Hepatocyte (in vitro differentiated cells): Measurements from ENCODE around the gene ATP9B. TPM values are rescaled to one million over a fixed set of nuclear protein-coding genes. Genes with fewer than 3 reads are reported as not detected.

Experiments
- DNase-seq: peaks from one replicate; pipeline ENCODE4 v3.0.0-alpha.2; 2016; ENCODE audit warnings: low spot score
- H2AFZ ChIP-seq: fragments of 200-600 bp; sonication (generic); 2 replicates; pipeline ENCODE4 v1.6.0; 2016; ENCODE audit warnings: antibody characterized with exemption, mild to moderate bottlenecking
- H3K27ac ChIP-seq: fragments of 200-600 bp; sonication (generic); 2 replicates; pipeline ENCODE4 v1.5.1; 2016; ENCODE audit warnings: mild to moderate bottlenecking
- H3K27me3 ChIP-seq: fragments of 200-600 bp; sonication (generic); 2 replicates; pipeline ENCODE4 v1.6.1; 2016
- H3K36me3 ChIP-seq: fragments of 200-600 bp; sonication (generic); replicated peaks from 2 replicates; pipeline ENCODE4 v1.5.1; 2016; ENCODE audit warnings: low read depth; ENCODE audit not compliant: insufficient read depth
- H3K4me1 ChIP-seq: fragments of 200-600 bp; sonication (generic); 2 replicates; pipeline ENCODE4 v1.5.1; 2016; ENCODE audit warnings: mild to moderate bottlenecking, moderate library complexity; ENCODE audit not compliant: insufficient read depth
- H3K4me2 ChIP-seq: fragments of 200-600 bp; sonication (generic); 2 replicates; pipeline ENCODE4 v1.6.0; 2016
- H3K4me3 ChIP-seq: fragments of 200-600 bp; sonication (generic); 2 replicates; pipeline ENCODE4 v1.5.1; 2016; ENCODE audit warnings: mild to moderate bottlenecking
- H3K79me2 ChIP-seq: fragments of 200-600 bp; sonication (generic); 2 replicates; pipeline ENCODE4 v1.6.0; 2017; ENCODE audit warnings: mild to moderate bottlenecking
- H3K9me2 ChIP-seq: fragments of 200-600 bp; sonication (generic); replicated peaks from 2 replicates; pipeline ENCODE4 v1.6.0; 2017; ENCODE audit warnings: mild to moderate bottlenecking; ENCODE audit not compliant: insufficient read depth
- H3K9me3 ChIP-seq: fragments of 200-600 bp; sonication (generic); 2 replicates; pipeline ENCODE4 v1.5.1; 2016; ENCODE audit warnings: low read depth, mild to moderate bottlenecking
- H4K20me1 ChIP-seq: fragments of 200-600 bp; sonication (generic); 2 replicates; pipeline ENCODE4 v1.6.0; 2016; ENCODE audit warnings: mild to moderate bottlenecking; ENCODE audit not compliant: insufficient read depth, poor library complexity, severe bottlenecking
- EZH2 ChIP-seq: fragments of 200-600 bp; sonication (generic); IDR thresholded peaks from 2 replicates; pipeline ENCODE4 v1.6.1; 2016; ENCODE audit warnings: antibody characterized with exemption, mild to moderate bottlenecking, borderline replicate concordance
- EZH2phosphoT487 ChIP-seq: fragments of 200-600 bp; sonication (generic); IDR thresholded peaks from one replicate; pipeline ENCODE4 v1.6.1; 2018; ENCODE audit warnings: antibody characterized with exemption, mild to moderate bottlenecking, low read depth, moderate library complexity; ENCODE audit not compliant: unreplicated experiment, severe bottlenecking
- WGBS: methylation state at CpG from one replicate; pipeline ENCODE4 v1.1.6; 2016; ENCODE audit warnings: low lambda C conversion rate; ENCODE audit errors: missing lambda C conversion rate; 5-methylcytosine and 5-hydroxymethylcytosine counted together
- polyA plus RNA-seq: library from polyadenylated mRNA; unstranded; fragments of >200 nt; fragmentation: Nextera tagmentation; extraction: Ambion mirVana; gene quantifications from 2 replicates; pipeline ENCODE4 v1.2.1, GENCODE V29; 2016
- total RNA-seq: library from RNA; depleted of rRNA; stranded (reverse); fragments of >200 nt; gene quantifications from 2 replicates; pipeline ENCODE4 v1.2.3, GENCODE V29; 2014
- TF ChIP-seq, protein P1 (sequence below): fragments of 200-600 bp; sonication (generic); IDR thresholded peaks from 2 replicates; pipeline ENCODE4 v1.5.1; 2016; ENCODE audit warnings: antibody characterized with exemption, mild to moderate bottlenecking; ENCODE audit not compliant: poor library complexity

The ATP9B gene
- total and polyA plus RNA-seq, 2 experiments from 2014 or later, result 14.6 to 23.8 TPM

DNA sequence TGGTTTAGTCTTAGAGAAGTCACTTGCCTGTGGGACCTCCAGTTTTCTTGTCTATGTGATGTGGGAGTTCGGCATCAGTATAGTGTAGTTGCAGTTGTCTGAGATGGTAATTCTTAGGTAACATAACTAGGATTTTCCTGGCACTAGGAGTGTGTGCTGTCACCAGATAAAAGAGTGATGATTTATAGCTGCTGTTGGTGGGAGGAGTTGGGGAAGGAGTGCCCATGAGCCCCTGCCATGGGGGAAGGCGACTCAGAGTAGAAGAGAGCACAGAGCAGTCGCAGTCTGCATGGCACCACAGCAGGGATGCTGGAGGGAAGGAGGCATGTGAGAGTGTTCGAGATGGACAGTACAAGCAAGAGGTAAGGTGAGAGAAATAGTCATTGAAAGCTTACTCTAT lies 38.7 kb downstream of the ATP9B start:
- no peak overlapping the region for H2AFZ ChIP-seq
- no peaks in the 10 kb centered on the region for H3K9me3 ChIP-seq
- H3K27me3 ChIP-seq, result no peaks in the 10 kb centered on the region
- no peak overlapping the region for H3K27ac ChIP-seq
- no peak overlapping the region for H3K4me2 ChIP-seq
- H3K4me3 ChIP-seq, result no peak overlapping the region
- WGBS, result 90% methylated on average over 4 of the region's 4 CpGs
- no peaks in the 10 kb centered on the region for H3K9me2 ChIP-seq
- no peak for TF ChIP-seq EZH2
- no peaks in the 10 kb centered on the region for H3K36me3 ChIP-seq
- no peak for DNase-seq
- H3K4me1 ChIP-seq, result no peaks in the 10 kb centered on the region
- peaks cover 26% of the 10 kb centered on the region for H3K79me2 ChIP-seq
- peaks cover 3% of the 10 kb centered on the region for H4K20me1 ChIP-seq

DNA sequence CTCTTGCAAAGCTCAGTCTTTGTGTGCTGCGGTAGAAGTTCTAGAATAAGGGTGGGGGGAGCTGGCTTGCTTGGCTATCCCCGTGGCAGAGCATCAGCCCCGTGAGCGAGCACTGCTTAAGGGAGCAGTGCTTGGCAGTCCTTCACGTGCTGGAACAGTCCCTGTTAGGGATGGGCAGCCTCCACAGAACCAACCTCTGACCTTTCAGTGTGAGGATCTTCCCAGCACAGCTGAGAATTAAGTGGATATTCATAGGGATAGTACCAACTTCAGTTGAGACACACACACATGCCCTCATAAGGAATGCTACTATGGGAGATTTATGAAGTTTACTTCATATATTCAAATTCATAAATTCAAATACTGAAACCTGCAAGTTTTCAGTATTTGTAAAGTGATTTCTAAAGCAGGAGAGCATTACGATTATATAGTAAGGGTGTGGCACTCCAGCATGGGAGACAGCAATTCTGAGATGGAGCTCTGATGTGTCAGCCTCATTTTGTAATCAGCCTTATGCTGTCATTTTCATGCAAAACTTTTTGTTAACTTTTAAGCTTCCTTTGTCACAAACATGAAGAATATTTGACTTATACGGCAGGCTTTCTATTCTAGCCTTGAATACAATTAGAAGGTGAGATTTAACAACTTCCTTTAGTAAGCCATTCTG lies 39.5 kb downstream of the ATP9B start:
- Histone ChIP-seq H3K9me2 (no peaks in the 10 kb centered on the region), H3K27me3 (no peaks in the 10 kb centered on the region), H3K9me3 (no peaks in the 10 kb centered on the region), H3K79me2 (peaks cover 20% of the 10 kb centered on the region), H3K36me3 (no peaks in the 10 kb centered on the region), H4K20me1 (peaks cover 3% of the 10 kb centered on the region), H3K4me2 (no peak overlapping the region), H2AFZ (no peak overlapping the region), H3K4me1 (no peaks in the 10 kb centered on the region), H3K4me3 (no peak overlapping the region), H3K27ac (no peak overlapping the region)
- TF ChIP-seq, protein P1, sequence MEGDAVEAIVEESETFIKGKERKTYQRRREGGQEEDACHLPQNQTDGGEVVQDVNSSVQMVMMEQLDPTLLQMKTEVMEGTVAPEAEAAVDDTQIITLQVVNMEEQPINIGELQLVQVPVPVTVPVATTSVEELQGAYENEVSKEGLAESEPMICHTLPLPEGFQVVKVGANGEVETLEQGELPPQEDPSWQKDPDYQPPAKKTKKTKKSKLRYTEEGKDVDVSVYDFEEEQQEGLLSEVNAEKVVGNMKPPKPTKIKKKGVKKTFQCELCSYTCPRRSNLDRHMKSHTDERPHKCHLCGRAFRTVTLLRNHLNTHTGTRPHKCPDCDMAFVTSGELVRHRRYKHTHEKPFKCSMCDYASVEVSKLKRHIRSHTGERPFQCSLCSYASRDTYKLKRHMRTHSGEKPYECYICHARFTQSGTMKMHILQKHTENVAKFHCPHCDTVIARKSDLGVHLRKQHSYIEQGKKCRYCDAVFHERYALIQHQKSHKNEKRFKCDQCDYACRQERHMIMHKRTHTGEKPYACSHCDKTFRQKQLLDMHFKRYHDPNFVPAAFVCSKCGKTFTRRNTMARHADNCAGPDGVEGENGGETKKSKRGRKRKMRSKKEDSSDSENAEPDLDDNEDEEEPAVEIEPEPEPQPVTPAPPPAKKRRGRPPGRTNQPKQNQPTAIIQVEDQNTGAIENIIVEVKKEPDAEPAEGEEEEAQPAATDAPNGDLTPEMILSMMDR, result no peak
- no peak for TF ChIP-seq EZH2
- TF ChIP-seq EZH2phosphoT487, result no peak
- no peak for DNase-seq
- WGBS, result 84% methylated on average over 7 of the region's 7 CpGs

DNA sequence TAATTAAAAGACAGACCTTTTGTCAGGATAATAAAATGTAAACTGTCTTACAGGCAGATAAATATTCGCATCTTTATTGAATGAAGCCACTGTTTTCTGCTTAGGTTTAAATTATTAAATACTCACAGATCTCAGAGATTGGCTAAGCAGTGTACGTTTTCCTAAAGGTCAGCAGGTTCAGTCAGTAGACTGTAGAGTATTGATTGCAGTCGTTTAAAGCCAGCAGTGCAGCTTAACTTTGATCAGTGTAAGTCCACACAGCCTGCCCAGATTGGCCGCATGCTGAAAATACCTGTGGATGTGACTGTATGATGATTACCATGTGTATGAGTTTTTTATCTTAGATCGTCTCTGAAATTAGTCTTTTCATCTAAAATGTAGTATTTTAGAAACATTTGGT lies 42.3 kb downstream of the ATP9B start:
- no peaks in the 10 kb centered on the region for H3K9me2 ChIP-seq
- H3K27me3 ChIP-seq, result no peaks in the 10 kb centered on the region
- TF ChIP-seq EZH2 (no peak), EZH2phosphoT487 (no peak)
- TF ChIP-seq, protein P1, result no peak
- WGBS, result 75% methylated on average over 5 of the region's 5 CpGs
- no peaks in the 10 kb centered on the region for H3K4me1 ChIP-seq
- no peaks in the 10 kb centered on the region for H3K9me3 ChIP-seq
- no peak overlapping the region for H3K4me3 ChIP-seq
- H2AFZ ChIP-seq, result no peak overlapping the region
- peaks cover 3% of the 10 kb centered on the region for H4K20me1 ChIP-seq
- peaks cover 8% of the 10 kb centered on the region for H3K79me2 ChIP-seq
- H3K27ac ChIP-seq, result no peak overlapping the region
- no peaks in the 10 kb centered on the region for H3K36me3 ChIP-seq
- H3K4me2 ChIP-seq, result no peak overlapping the region
- no peak for DNase-seq

DNA sequence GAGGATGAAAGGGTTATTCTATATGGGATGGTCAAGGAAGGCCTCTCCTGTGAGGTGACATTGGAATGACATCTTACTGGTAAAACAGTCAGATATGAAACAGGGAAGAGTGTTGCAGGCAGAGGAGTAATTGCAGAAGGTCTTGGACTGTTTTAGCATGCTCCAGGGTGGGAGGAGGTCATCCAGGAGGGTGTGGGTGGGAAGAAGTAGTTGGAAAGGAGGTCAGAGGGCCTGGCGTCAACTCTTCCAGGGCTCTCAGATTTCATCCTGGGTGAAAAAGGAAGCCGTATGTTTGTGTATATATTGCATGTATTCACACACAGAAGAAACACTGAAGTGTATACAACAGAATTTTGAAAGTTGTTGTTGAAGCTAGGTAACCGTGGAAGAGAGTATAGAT lies 48.2 kb downstream of the ATP9B start:
- no peak overlapping the region for H3K27ac ChIP-seq
- no peaks in the 10 kb centered on the region for H4K20me1 ChIP-seq
- no peaks in the 10 kb centered on the region for H3K9me3 ChIP-seq
- 90% methylated on average over 3 of the region's 3 CpGs for WGBS
- no peak for DNase-seq
- no peak overlapping the region for H3K4me2 ChIP-seq
- H3K9me2 ChIP-seq, result no peaks in the 10 kb centered on the region
- no peaks in the 10 kb centered on the region for H3K4me1 ChIP-seq
- no peak overlapping the region for H2AFZ ChIP-seq
- TF ChIP-seq, protein P1, result no peak
- no peak for TF ChIP-seq EZH2
- TF ChIP-seq EZH2phosphoT487, result no peak
- H3K36me3 ChIP-seq, result no peaks in the 10 kb centered on the region
- H3K27me3 ChIP-seq, result no peaks in the 10 kb centered on the region
- no peaks in the 10 kb centered on the region for H3K79me2 ChIP-seq
- no peak overlapping the region for H3K4me3 ChIP-seq
